BE2C (cell line): ENCODE results near the gene HS1BP3.

Source experiments
- DNase-seq: peaks from one replicate; pipeline ENCODE4 v3.0.0-alpha.2; 2020
- H3K27me3 ChIP-seq: fragments of 250-450 bp; sonication (Bioruptor Pico); 2 replicates; pipeline ENCODE4 v1.5.1; 2020; ENCODE audit warnings: mild to moderate bottlenecking
- H3K36me3 ChIP-seq: fragments of 250-450 bp; sonication (Bioruptor Pico); 2 replicates; pipeline ENCODE4 v1.5.1; 2020; ENCODE audit warnings: mild to moderate bottlenecking
- H3K4me1 ChIP-seq: fragments of 250-450 bp; sonication (Bioruptor Pico); 2 replicates; pipeline ENCODE4 v1.5.1; 2020
- H3K4me3 ChIP-seq: 2 replicates; pipeline ENCODE4 v1.5.1; 2011; ENCODE audit warnings: low read depth, low read length
- H3K9me3 ChIP-seq: fragments of 250-450 bp; sonication (Bioruptor Pico); 2 replicates; pipeline ENCODE4 v1.5.1; 2020
- TF ChIP-seq, protein P1 (sequence below): IDR thresholded peaks from 2 replicates; pipeline ENCODE4 v1.5.1; 2012; ENCODE audit warnings: mild to moderate bottlenecking, low read depth, low read length

Gene HS1BP3

DNA sequence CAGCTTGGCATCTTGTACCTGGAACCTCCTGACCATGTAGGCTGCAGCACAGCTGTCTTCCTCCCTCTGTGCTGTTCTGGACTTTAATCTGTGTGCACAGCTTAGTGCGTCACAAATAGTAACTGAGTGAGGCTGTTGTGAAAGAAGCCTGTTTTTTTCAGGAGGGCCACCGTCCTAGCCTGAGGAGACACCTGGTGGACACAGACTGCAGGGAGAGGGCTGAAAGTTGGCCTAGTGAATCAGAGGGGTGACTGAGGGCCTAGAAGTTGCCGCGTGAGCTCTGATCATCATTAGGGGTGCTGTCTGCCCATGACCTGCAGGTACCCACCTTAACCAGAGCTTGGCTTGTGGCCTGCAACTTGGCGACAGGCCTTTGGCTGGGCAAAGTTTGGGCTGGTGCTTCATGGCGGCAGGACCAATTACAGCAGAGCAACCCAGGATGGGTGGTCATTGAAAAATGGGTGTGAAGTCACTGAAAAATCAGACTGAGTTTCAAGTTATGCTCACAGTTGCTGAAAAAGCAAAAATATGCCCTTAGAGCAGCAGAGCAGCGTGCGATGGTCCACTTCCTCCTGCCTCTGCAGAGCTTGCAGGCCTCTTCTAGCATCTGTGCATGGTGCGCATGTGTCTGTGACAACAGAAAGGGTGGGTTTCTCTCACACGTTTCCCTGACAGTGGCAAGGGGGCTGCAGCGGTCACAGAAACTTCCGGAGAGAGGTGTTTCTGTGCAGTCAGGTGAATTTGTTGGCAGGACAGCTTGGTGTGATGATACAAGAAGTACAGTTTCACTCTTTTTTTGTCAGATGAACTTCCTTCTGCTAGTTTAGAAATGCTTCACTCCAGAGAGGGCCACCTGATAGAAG lies 25.7 kb upstream of the HS1BP3 start:
- TF ChIP-seq, protein P1, sequence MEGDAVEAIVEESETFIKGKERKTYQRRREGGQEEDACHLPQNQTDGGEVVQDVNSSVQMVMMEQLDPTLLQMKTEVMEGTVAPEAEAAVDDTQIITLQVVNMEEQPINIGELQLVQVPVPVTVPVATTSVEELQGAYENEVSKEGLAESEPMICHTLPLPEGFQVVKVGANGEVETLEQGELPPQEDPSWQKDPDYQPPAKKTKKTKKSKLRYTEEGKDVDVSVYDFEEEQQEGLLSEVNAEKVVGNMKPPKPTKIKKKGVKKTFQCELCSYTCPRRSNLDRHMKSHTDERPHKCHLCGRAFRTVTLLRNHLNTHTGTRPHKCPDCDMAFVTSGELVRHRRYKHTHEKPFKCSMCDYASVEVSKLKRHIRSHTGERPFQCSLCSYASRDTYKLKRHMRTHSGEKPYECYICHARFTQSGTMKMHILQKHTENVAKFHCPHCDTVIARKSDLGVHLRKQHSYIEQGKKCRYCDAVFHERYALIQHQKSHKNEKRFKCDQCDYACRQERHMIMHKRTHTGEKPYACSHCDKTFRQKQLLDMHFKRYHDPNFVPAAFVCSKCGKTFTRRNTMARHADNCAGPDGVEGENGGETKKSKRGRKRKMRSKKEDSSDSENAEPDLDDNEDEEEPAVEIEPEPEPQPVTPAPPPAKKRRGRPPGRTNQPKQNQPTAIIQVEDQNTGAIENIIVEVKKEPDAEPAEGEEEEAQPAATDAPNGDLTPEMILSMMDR: peak; percentile 16; the same call in 1 of the 2 replicates

DNA sequence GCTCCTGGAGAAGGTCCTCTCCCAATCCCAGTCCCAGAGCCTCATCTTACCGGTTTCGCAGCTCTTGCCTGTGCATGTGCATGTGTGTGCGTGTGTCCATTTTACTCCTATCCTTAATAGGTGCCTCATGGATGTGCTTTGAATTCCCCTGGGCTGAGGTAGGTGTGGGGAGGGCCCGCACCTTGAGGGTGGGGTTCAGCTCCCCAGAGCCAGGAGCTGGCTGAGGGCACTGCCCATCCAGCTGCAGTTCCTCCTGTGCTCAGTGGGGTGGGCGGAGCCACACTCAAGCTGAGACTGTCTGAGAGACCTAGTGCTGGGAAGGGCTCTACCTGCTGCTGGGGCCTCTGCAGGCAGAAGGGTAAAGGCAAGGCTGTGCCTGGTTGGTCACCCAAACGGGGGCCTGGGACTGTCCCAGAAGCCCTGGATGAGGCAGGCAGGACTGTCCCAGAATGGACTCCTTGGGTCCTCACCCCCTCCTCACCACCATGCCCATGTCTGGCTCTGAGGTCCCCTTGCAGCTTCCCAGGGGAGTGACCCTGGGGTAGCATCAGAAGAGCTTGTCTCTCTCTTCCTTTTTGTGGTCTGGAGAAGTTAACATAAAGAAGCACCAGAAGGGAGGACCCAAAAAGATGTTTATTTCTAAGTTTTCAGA lies 24.9 kb upstream of the HS1BP3 start:
- no peaks in the 10 kb centered on the region for H3K4me1 ChIP-seq
- H3K4me3 ChIP-seq: no peak overlapping the region
- no peak for DNase-seq
- peaks cover 16% of the 10 kb centered on the region for H3K27me3 ChIP-seq
- no peaks in the 10 kb centered on the region for H3K9me3 ChIP-seq
- TF ChIP-seq, protein P1: no peak
- no peaks in the 10 kb centered on the region for H3K36me3 ChIP-seq

More for the DNA sequence above, 25.7 kb upstream of the HS1BP3 start:
- no peak overlapping the region for H3K4me3 ChIP-seq
- H3K36me3 ChIP-seq: no peaks in the 10 kb centered on the region
- DNase-seq: no peak
- peaks cover 9% of the 10 kb centered on the region for H3K27me3 ChIP-seq
- H3K4me1 ChIP-seq: no peaks in the 10 kb centered on the region
- no peaks in the 10 kb centered on the region for H3K9me3 ChIP-seq

DNA sequence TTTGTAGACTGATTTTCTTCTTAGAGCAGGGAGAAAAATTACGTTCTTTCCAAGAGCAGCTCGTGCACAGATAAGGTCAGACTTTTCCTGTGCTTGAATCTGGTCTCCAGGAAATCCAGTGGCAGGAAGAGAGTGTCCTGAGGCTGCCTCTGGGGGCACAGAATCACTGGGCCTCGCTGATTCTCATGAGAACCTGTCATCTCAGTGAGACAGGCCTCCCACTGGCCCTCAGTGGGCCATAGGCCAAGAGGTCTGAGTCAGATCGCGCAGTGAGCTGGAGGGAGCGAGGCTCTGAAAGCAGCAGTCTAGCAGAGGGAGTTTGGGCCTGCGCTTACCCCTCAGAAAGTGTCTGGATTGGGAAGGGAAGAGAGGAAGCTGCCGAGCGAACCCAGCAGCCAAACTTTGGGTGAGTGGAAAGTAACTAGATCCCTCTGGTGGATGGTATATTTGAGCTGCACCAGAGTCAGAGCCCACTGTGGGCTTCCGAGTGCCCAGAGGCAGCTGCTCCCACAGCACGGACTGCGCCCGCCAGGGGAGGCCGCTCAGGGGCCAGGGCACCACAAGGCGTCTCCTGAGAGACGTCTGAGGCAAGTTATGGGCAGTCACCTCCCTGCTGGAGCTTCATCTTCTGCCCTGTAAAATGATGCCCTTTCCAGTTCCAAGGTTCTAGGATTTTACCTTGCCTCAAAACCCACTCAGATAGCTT lies 24.2 kb upstream of the HS1BP3 start:
- DNase-seq: peak; percentile 64
- H3K36me3 ChIP-seq: no peaks in the 10 kb centered on the region
- TF ChIP-seq, protein P1: no peak
- H3K4me1 ChIP-seq: no peaks in the 10 kb centered on the region
- no peak overlapping the region for H3K4me3 ChIP-seq
- no peaks in the 10 kb centered on the region; the same call in 1 of the 2 replicates for H3K9me3 ChIP-seq
- peaks cover 23% of the 10 kb centered on the region for H3K27me3 ChIP-seq

DNA sequence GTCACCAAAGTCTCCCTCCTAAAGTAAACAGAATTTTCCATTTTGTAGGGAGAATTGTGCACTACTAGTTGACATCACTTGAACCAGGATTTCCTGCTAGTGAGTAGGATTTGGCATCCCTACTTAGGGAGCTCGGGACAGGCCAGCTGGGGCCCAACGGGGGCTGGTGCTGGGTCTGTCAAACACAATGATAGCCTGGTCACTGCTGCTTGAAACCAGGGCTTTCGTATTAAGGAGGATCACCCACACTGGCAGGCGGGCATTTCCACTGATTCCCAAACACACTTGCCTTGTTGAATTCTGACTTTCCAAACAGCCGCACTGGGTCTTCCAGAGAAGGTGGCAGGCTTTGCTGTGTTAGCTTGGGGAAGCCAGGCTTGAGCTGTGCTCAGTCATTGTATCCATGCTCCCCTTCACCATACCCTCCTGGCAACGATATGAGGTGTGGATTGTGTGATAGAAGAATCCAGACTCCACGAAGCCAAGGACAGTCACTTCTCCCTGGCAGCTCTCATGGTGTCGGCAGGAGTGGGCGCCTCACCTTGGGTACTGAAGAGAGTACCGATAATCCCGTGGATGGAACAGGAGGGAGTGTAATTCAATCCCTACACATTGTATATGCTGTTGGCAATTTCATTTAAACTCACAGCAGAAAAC lies 23.5 kb upstream of the HS1BP3 start:
- TF ChIP-seq, protein P1: no peak
- Histone ChIP-seq H3K4me1 (no peaks in the 10 kb centered on the region), H3K9me3 (no peaks in the 10 kb centered on the region; the same call in 1 of the 2 replicates), H3K4me3 (no peak overlapping the region), H3K27me3 (peaks cover 30% of the 10 kb centered on the region), H3K36me3 (no peaks in the 10 kb centered on the region)
- DNase-seq: no peak

DNA sequence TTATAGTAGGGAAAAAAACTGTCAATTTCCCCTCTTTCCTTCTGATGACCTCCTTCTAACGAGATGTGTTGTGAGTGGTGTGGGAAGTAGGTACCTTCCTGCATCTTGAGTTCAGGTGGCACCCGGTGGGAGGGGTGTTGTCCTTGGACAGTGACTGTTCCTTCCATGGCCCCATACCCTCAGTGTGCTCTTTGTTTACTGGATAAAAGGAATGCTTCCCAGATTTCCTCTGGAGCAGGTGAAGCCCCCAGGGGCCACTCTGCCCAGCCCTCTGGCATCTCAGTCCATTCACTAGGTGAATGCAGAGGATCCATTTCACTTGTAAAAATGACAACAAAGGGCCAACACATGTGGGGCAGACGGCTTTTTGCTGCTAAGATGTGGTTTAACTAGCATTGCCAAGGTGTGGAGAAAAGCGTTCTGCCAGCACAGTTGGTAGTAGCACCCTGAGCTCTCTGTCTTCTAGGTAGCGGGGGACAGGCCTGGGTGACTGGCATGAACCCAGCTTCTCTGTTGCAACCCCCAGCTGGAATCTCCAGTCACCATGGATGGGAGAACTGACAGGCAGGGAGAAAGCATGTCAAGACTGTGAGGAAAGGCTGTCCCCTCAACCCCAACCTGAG lies 22.9 kb upstream of the HS1BP3 start:
- no peaks in the 10 kb centered on the region for H3K36me3 ChIP-seq
- no peak for DNase-seq
- no peak overlapping the region for H3K4me3 ChIP-seq
- no peaks in the 10 kb centered on the region; the same call in 1 of the 2 replicates for H3K9me3 ChIP-seq
- TF ChIP-seq, protein P1: no peak
- peaks cover 32% of the 10 kb centered on the region for H3K27me3 ChIP-seq
- H3K4me1 ChIP-seq: no peaks in the 10 kb centered on the region
